Measurements from ENCODE around the gene SPCS2.

SPCS2 gene
- 7.8 to 30.0 (median 24.6) reads per million in 17 experiments for total RNA-seq

GRCh38 chr11:74948898-74949752 is at the start of gene SPCS2, which contains the start of gene XRRA1:
Gene SPCS2, plus strand, starts transcription at chr11:74949266. Its CDS starts 20 bp downstream, at chr11:74949286.
Gene XRRA1, minus strand, starts transcription at chr11:74949091. Its CDS starts 8,213 bp downstream, at chr11:74940878.
- peak; percentile 98 to 99 (median 99) for DNase-seq

GRCh38 chr11:74902342-74902741 is 46.7 kb upstream of the SPCS2 start:
- no peak for DNase-seq

- DNase-seq: no peak
Measured at GRCh38 chr11:74905326-74905725, 43.7 kb upstream of the SPCS2 start.

- no peak for DNase-seq
Measured at GRCh38 chr11:74909385-74909784, 39.7 kb upstream of the SPCS2 start.

- no peak for DNase-seq
Measured at GRCh38 chr11:74909812-74910211, 39.3 kb upstream of the SPCS2 start.

- DNase-seq: no peak
Measured at GRCh38 chr11:74923125-74923524, 25.9 kb upstream of the SPCS2 start.

GRCh38 chr11:74925281-74925680 is 23.8 kb upstream of the SPCS2 start:
- DNase-seq: no peak

GRCh38 chr11:74926304-74927030 is 22.6 kb upstream of the SPCS2 start:
- no peak for DNase-seq

- no peak for DNase-seq
Measured at GRCh38 chr11:74927496-74927895, 21.6 kb upstream of the SPCS2 start.

- peak; percentile 88 to 96 (median 92) for DNase-seq
Measured at GRCh38 chr11:74929431-74930363, 19.4 kb upstream of the SPCS2 start.

GRCh38 chr11:74932169-74932568 is 16.9 kb upstream of the SPCS2 start:
- peak in 1 of 4 experiments; percentile 7 for DNase-seq

GRCh38 chr11:74932797-74933196 is 16.3 kb upstream of the SPCS2 start:
- DNase-seq: no peak

- DNase-seq: no peak
Measured at GRCh38 chr11:74933765-74934164, 15.3 kb upstream of the SPCS2 start.

- no peak for DNase-seq
Measured at GRCh38 chr11:74935285-74935684, 13.8 kb upstream of the SPCS2 start.

GRCh38 chr11:74936087-74936486 is 13.0 kb upstream of the SPCS2 start:
- DNase-seq: no peak

- DNase-seq: no peak
Measured at GRCh38 chr11:74936976-74937375, 12.1 kb upstream of the SPCS2 start.

- no peak for DNase-seq
Measured at GRCh38 chr11:74937696-74938475, 11.2 kb upstream of the SPCS2 start.

GRCh38 chr11:74941492-74941891 is 7.6 kb upstream of the SPCS2 start:
- no peak for DNase-seq

- DNase-seq: no peak
Measured at GRCh38 chr11:74942073-74942759, 6.8 kb upstream of the SPCS2 start.

GRCh38 chr11:74948546-74948897 is 544 bp upstream of the SPCS2 start:
- DNase-seq: peak in 2 of 4 experiments; percentile 16 to 17

GRCh38 chr11:74949753-74950137 is 679 bp downstream of the SPCS2 start:
- DNase-seq: no peak
